ENCODE results near the gene CDKL5.

The CDKL5 gene

DNA sequence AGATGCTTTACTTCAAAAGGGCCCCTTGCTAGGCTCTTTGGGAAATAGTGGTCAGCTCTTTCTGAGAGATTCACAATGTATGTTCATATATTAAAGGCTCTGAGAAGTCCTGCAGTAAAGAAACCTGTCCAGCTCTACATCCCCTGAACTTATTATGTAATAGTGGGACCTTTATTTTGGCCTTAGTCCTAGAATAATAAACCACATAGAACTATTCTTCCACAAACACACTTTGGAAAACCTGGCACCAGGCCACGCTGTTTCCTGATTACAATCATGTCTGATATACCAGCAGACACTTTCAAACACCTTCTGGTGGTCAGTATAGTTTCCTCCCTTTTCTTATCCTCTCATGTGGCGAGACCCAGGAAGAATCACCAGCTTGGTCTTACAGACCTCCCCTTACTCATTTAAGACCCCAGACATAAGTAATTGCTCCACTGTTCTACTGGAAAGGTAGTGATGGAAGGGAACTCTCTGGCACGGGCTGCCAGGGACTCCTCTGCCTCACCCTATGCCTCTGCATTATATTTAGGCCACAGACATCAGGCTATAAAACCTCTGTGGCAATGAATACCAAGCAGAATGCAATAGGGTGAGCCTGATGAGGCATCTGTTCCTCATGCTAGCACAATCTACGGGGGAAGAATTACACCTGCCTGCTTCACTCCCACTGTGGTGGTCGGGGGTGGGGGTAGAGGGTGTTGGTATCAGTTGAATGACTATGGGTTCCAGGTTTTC, 276.4 kb downstream of the CDKL5 start:
- no peak for DNase-seq

DNA sequence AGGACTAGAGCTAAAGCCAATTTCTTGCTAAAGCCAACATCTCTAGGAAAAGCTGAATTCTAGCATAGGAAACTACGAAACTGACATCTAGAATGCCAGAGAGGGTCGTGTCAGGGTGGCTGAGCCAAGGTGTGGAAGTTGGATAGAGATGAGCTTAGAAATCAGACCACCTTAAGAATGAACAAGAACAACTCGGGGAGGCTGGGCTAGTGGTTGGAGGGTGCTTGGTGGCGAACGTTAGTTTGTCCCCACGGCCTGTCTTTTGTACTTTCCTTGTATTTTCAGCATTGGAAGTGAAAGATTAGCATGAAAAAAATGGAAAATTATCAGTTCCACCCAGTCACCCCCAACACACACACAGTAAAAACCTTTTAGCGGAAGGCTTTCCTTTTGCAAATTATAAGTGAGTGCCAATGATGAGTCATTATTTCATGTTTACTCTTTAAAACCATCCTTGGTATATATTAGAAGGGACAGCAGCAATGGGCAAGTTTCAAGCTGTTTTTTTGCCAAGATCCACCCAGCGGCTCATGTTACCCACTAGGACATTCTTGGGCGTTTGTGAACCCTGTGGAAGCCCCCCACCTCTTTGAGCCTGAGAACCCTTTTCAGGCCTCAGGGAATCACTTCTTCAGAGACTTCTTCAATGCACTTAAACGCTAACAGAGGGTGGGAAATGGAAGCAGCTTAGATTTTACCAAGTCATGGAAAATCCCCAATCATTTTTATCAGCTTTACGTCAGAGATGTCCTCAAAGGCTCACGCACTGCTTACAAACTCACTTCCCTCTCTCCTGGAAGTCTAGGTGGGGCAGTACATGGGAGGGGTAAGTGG, 277.2 kb downstream of the CDKL5 start:
- DNase-seq: no peak
